AG08395 (cell line): Measurements from ENCODE around the gene SKI.
"Not testable (repeated sequence)": the region's sequence is repeated elsewhere in the genome, so short reads cannot be mapped to it uniquely, and the experiment has no call there.

Experiments used
- DNase-seq: peaks from one replicate; pipeline ENCODE4 v3.0.0; 2012; ENCODE audit warnings: mixed read lengths, low spot score

Gene SKI

DNA sequence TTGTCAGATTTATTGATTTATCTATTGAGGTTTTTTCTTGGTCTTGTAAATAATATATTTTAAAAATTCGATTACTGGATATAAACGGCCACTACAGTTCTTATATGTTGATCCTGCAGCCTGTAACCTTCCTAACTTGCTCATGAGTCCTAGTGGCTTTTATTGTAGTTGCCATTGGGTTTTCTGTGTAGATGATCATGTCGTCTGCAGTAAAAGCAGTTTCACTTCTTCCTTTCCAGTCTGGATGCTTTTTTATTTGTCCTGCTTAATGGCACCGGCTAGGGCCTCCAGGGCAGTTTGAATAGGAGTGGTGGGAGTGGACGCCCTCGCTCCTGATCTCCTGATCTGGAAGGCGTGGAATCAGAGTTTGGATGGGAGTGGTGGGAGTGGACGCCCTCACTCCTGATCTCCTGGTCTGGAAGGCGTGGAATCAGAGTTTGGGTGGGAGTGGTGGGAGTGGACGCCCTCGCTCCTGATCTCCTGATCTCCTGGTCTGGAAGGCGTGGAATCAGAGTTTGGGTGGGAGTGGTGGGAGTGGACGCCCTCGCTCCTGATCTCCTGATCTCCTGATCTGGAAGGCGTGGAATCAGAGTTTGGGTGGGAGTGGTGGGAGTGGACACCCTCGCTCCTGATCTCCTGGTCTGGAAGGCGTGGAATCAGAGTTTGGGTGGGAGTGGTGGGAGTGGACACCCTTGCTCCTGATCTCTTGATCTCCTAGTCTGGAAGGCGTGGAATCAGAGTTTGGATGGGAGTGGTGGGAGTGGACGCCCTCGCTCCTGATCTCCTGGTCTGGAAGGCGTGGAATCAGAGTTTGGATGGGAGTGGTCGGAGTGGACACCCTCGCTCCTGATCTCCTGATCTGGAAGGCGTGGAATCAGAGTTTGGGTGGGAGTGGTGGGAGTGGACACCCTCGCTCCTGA is 33.6 kb downstream of the SKI start:
- not testable (repeated sequence) for DNase-seq

DNA sequence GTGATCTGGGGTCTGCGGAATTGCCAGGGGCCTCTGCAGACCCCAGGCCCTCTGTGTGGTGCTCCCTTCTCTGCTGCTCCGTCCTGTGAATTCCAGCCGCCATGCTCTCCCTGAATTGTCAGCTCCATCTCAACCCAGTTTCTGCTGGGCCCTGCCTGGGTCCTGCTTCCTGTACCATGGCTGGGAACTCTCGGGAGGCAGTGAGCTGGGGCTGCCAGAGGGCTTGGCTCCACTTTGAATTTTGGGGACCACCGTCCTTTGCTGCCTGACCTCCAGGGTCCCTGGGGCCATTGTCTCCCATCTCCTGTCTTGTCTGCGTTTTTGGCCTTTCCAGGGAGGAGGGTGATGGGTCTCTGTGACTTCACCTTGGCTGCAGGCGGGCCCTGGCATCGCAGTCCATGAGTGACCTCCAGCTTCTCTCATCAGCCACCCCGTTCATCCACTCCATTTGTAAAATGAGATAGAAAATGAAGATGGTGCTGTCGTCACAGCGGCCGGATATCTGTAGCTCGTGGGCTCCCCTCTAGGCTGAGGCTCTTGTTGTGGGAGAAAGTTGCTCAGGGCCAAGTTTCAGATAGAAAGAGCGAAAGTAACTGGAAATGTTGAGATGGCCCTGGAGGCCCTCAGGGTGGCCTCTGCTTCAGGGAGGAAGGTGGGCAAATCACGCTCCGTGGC is 38.3 kb downstream of the SKI start:
- no peak for DNase-seq

DNA sequence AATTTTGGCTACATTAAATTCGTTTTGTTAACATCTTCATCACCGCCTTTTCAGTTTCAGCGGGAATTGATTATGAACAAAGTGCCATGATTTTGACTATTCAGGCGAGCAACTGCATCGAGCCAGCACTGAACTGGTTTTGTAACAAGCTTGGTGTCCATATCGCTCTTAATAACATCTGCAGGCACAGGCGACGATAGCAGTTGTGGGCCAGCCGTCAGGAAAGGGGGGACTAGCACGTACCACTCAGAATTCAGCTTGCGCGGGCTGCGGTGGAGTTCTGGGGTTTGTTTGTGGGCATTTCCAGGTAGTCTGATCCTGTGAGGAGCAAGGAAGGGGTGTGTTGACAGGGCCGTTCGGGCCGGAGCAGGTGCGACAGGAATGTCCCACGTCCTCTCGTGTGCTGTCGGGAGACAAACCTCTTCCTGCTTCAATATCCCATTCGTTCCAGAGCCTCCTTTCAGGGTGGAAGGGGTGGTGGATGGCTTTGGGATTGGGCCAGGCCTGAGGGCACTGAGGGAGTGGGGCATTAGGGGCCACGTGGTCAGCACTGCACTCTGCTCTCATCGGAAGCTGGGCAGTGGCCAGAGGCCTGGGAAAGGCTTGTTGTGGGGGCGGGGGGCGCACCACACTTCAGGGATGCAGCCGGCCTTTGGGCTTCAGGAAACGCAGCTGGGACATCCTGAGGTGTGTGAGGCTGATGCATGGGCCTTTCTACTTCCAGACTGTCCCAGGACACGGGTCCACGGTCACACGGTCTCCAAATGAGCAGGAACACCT is 39.1 kb downstream of the SKI start:
- no peak for DNase-seq

DNA sequence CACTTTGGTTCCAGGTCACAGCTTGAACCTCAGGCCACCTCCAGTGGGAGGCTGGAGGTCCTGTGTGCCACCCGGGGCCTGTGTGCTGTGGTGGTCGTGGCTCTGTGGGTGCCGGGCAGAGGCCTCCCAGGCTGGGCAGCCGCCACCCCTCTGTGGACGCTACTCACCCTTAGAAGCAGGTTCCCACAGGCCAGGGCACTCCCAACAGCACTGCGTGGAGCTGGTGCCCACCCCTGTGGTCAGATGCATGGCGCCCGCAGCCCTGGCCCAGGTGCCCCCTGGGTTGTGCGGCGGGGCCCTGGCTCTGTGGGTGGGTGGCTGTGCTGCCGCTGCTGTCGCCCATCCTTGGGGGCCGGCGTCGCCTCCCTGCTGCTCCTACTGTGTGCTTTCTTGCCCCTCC is 39.7 kb downstream of the SKI start:
- DNase-seq = no peak

DNA sequence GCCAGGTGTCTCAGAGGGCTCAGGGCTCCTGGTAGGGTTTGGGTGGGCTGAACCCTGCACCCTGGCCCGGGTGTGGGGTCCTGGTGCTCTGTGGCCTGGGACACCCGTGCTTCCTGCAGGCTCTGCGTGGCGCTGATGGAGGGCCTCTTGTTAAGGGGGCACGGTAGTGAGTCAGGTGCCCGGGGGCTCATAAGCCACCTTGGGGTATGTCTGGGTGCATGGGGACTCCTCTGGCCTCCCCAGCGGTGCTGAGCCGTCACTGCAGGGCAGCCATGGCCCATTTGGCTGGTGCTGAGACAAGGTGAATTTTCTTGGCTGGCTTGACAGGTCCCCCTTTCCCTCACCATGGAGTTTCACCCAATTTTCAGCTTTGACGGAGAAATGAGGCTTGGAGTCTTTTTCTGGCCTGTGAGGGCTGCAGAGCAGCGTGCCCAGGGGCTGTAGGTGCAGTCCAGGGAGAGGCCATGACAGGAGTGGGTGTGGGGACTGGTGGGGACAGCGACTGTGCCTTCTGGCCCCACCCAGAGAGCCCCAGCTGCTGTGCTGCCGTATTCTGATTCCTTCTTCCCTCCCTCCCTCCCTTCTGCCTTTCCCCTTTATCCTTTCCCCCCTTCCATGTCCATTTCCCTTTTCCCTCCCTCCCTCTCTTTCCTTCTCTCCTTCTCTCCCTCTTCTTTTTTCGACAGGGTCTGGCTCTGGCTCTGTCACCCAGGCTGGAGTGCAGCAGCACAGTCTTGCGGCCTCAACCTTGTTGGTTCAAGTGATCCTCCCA is 40.4 kb downstream of the SKI start:
- no peak for DNase-seq

DNA sequence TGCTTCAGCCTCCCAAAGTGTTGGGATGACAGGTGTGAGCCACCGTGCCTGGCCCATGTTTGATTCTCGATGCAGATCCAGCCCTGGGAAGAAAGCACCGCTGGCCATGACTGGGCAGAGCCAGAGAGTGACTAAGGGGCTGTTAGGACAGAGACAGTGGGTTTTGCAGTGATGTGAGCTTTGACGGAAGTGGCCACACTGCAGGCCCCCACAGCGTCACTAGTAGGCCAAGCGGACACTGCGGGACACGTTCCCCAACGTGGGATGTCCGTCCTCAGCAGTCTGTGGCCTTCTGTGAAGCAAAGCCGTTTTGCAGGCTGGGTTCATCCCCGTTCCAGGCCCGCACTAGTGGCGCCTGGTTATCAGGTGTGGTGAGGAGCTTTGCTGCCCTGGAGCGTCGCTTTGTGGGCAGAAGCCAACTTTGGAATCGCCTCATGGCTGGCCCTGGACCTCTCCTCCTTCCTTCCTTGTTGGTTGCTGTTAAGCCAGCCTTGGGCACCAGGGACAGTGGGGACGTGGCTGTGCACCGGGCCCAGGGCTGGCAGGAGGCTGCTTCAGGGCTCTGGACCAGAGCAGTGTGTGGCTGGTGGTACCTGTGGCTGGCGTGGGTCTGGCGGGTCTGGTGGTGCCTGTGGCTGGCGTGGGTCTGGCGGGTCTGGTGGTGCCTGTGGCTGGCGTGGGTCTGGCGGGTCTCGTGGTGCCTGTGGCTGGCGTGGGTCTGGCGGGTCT is 41.2 kb downstream of the SKI start:
- no peak for DNase-seq

DNA sequence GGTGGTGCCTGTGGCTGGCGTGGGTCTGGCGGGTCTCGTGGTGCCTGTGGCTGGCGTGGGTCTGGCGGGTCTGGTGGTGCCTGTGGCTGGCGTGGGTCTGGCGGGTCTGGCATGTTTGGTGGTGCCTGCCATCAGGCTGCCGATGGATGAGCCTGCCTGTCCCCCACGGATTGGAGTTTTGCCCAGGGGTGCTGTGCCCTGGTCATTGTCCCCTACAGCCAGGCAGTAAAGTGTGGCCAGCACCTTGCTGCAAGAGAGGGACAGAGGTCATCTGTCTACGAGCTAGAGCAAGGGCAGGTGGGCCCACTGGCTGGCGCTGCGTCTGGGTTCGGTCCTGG is 41.8 kb downstream of the SKI start:
- DNase-seq = no peak

DNA sequence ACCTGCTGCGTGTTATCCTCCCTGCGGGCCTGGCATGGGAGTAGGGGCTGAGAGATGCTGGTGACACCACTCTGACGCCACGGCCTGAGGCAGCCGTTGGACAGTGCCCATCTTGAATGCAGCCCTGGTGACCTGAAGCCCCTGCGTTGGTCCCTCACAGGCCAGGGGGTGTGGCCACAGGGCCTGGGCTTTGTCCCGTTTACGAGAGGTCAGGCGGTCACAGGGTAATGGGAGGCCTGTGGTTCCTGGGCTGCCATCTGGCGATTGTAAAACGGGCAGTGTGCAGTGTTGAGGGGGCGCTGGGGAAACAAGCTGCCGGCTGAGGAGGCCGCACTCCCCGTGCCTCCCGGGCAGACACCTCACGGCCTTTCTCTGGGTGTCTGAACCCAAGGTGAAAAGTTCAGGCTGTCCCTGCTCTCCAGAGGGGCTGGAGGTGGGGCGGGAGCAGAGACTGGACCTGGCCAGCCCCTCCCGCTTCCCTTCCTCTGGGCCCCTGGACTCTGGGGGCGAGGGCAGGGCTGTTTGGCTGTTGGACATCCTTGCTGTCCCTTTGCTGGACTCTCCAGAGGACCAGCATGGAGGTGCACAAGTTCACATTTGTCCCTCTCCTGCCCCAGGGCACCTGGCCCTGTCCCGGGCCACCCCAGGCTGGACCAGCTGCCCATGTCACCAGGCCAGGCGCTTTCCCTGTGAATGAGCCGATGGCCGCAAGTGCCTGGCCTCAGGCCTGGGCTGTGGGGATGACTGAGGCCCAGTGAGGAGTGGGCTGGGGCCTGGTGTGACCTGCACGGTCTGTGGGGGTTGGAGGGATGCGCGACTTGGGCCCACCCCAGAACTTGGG is 42.4 kb downstream of the SKI start:
- DNase-seq = no peak

DNA sequence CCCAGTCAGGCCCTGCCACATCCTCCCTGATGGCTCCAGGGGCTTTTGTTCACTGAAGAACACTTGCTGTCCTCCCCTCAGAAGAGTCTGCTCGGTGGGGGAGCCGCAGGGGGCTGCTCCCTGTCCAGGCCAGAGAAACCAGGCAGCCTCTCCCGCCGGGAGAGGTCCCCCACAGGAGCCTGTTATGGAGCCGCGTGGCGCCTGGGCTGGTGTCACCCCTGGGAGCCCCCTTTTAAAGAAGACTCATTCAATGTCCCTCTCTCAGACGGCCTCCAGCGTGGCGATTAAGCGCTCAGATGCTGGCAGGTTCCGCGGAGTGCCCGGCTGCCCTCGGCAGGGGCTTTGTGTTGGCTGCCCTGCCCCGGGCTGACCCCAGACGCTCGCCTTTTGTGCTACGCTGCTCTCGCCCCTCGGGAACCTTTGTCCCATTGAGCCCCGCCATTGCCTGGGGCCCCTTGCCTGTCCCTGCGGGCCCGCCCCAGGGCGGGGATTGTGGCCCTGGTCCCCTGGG is 43.1 kb downstream of the SKI start:
- DNase-seq = no peak

DNA sequence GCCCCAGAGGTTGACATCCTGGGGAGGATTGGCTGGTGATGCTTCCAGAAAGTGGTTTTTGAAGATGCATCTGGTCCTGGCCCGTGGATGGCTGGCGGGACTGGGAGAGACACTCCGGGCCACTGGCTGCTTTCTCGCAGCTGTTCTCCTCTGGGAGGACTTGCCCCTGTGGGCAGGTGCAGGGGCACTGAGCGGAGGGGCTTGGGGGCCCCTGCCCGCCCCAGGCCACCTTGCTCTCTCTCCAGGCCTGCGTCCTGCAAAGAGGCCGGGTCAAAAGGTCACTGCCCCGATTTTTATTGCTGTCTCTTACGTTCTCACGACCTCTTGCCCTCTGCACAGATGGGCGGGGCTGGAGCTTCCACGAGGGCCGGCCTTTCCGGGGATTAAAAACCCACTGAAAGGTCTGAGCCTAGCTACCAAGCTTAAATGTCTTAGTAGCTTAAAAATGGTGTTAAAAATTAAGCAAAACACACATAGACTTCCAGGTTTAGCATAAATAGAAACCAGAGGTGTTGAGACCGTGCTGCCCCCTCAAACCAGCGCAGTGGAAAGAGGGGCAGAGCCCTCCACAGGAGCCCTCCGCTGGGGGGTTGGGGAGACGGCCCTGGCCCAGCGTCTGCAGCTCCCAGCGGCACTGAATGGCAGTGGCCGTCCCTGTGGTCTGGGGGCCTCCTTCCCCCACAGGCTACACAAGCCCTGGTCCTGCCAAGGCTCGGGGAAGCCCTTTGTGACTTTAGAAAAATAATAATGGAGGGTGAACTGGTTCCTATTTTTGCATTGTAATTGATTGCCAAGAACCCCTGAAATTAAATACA is 43.9 kb downstream of the SKI start:
- no peak for DNase-seq

DNA sequence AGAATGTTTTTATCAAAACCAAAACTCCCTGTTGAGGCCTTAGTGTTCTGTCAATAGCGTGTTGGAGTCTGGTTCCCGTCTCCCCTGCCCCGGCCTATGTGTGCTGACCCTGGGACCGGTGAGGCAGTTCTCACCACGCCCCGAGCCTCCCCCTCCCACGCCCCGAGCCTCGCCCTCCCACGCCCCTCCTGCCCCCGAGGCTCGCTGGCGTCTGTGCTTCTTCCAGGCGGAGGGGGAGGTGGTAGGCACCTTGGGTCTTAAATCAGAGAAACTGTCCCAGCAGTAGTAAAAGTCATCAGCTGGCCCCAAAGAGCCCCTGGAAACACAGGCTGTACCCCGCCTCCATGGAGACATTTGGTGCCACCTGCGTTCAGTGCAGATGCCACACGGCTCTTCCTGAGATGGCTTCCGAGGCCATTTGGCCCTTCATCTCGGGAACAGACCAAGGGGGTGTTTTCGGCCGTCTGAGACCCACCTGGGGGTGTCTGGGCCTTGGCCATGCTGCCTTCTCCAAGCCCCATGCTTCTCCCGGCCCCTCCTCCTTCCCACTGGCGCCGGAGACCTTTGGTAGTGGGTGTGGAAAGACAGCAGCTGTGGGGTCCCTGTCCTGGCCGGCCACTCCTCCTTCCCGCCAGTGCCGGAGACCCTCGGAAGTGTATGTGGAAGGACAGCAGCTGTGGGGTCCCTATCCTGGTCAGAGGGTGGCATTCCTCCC is 44.7 kb downstream of the SKI start:
- no peak for DNase-seq

DNA sequence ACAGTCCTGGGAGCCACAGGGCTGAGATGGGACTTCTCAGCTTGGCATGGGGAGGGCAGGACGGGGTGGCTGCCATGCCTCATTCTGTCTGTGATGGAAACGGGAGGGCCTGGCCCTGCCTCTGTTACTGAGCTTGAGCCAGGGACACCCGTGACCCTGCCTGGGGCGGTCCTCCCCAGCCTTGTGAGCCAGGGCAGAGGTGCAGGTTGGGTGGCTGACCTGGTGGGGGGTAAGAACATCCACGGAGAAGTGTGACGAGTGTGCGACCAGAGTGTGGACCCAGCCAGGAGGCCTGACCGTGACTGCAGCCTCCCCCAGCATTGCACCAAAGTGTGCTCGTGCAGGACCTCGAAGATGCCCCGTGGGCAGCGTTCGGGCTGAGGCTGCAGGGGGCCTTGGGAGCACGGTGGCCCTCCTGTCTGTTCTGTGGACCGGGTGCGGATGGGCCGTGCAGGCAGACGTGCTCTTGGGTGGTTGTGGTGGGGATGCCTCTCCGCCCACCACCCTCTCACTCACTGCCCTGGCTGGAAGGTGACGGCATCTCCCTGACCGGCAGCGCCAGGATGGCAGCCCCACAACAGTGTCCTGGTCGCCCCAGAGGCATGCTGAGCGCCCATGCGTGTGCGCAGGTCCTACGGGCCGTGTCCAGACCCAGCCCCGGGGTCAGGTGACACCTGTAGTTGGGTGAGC is 45.4 kb downstream of the SKI start:
- DNase-seq = no peak

DNA sequence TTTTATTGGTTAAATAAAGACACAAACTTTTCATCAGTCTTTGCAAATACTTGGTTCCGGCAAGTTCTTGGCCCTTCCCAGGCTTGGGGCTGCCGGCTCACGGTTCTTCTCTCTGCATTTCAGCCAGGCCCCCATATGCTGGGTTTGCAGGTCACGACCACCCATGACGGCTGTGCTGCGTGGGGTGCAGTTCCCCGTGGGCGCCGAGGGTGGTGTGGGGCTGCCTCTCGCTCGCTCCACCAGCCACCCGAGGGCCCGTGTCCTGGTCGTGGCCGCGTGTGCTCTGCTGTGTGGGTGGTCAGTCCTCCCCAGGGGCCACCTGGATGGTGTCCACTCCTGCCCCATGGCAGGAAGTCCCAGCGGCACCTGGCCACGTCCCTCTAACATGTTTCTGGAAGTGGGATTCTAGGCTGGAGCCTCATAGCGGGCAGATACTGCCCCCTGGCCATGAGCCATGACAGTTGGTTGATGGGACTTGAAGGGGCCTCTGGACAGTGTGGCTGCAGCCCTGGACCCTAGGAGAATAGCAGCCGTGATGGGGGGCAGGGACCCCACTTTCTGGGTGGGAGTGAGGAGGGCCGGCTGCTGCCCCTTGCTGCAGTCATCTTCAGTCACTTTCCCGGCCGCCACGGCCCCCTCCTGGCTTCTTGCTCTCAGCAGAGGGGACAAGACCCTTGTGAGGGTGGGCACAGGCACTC is 46.3 kb downstream of the SKI start:
- no peak for DNase-seq

DNA sequence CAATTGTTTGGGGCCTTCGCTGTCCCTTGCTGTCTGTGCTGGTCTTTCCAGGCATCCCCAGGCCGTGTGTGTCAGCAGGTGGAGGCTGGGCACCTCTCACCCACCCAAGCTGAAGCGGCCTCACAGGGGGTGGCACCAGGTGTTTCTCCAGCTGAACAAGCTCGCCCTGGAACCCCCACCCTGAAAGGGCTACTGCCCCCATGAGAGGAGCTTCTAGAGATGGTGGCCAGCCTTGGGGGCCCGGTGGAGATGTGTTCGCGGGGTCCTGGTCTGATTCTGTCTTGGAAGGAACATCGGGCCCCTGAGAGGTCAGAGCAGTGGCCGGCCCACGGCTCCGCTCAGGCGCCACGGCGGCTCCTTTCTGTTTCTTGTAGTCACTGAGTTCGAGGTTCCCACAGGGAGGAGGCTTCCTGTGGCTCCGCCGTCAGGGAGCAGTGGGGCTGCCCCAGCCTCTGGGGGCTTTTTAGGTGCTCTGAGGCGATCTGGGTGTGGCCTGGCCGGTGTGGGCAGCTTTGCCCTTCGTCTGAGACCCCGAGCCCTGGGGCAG is 46.9 kb downstream of the SKI start:
- DNase-seq = no peak

DNA sequence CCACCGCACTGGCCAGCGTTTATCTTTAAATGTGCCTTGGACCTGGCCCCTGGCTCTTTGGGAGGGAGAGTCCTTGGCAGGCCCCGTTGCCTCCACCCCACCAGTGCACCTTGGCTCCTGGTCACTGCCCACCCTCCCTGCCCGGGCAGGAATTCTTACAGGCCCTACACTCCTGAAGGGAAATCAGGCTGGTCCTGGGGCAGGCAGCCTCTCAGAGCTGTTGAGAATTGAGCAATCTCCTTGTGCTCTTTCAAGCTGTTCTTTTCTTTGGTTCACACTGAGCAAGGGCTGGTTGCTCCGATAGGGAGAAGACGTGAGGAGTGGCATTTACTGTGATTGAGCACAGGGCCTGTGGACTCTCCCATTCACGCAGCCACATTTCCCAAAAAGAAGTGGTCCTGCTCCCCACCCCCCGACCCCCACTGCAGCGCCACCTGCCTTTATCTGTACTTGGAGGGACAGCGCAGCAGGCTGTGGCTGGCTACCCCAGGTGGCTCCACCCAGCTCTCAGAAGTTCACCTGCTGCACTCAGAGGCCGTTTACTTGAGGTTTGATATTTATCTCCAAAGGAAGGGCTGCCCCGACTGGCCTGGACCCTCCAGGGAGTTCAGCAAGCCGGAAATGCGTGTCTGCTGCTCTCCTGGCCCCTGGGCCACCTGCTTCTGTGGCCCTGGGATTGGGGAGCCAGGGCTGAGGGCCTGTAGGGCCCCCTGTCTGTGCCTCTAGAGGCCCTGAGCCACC is 47.8 kb downstream of the SKI start:
- DNase-seq = no peak

DNA sequence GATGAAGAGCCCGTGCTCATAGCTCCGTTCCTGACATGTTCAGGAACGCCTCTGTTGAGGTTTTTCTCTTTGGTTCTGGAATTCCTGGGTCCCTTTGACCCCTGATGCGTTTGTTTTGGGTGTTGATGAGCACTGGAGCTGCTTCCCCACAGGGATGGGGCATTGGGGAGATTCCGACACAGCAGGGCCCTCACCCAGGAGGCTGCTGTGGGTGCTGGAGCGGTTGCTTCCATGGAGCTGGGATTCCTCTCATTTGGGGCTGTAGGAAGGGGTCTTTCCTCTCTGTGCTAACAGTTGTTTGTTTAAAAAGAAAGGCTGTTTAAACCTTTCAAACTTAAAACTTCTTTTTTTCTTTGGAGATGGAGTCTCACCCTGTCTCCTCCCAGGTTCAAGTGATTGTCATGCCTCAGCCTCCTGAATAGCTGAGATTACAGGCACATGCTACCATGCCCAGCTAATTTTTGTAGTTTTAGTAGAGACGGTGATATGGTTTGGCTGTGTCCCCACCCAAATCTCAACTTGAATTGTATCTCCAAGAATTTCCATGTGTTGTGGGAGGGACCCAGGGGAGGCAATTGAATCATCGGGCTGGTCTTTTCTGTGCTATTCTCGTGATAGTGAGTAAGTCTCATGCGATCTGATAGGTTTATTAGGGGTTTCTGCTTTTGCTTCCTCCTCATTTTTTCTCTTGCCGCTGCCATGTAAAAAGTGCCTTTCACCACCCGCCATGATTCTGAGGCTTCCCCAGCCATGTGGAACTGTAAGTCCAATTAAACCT is 48.9 kb downstream of the SKI start:
- DNase-seq = no peak
